GM10248 (cell line): ENCODE data around the gene MGST3.

ENCODE experiments used
- CTCF ChIA-PET: fragments of 300-600 bp; sonication (Branson Sonifier 250); formaldehyde crosslinking; extraction: SDS; loops from one replicate; lab custom pipeline; 2021; ENCODE audit warnings: antibody characterized with exemption; lab: Yijun Ruan, JAX
- POLR2A ChIA-PET: fragments of 350-650 bp; sonication (Branson Sonifier 250); formaldehyde crosslinking; extraction: SDS; loops from one replicate; lab custom pipeline; 2020; ENCODE audit warnings: antibody characterized with exemption; lab: Yijun Ruan, JAX
- DNase-seq: peaks from one replicate; pipeline ENCODE4 v3.0.0; 2012; ENCODE audit errors: extremely low spot score
- TF ChIP-seq, protein P1 (sequence below): IDR thresholded peaks from 2 replicates; pipeline ENCODE4 v1.5.1; 2012; ENCODE audit warnings: mild to moderate bottlenecking, low read depth; ENCODE audit errors: extremely low read depth, missing control alignments, control extremely low read depth

The MGST3 gene

GRCh38 chr1:165668184-165668583 lies 37.1 kb downstream of the MGST3 start:
- ChIA-PET CTCF (interaction anchor here (2.6 kb wide), 1 partner anchor 18 kb away, joined by 9 read pairs; no protein-coding TSS in a partner anchor), POLR2A (no interaction called here)
- DNase-seq, result no peak
- TF ChIP-seq, protein P1, sequence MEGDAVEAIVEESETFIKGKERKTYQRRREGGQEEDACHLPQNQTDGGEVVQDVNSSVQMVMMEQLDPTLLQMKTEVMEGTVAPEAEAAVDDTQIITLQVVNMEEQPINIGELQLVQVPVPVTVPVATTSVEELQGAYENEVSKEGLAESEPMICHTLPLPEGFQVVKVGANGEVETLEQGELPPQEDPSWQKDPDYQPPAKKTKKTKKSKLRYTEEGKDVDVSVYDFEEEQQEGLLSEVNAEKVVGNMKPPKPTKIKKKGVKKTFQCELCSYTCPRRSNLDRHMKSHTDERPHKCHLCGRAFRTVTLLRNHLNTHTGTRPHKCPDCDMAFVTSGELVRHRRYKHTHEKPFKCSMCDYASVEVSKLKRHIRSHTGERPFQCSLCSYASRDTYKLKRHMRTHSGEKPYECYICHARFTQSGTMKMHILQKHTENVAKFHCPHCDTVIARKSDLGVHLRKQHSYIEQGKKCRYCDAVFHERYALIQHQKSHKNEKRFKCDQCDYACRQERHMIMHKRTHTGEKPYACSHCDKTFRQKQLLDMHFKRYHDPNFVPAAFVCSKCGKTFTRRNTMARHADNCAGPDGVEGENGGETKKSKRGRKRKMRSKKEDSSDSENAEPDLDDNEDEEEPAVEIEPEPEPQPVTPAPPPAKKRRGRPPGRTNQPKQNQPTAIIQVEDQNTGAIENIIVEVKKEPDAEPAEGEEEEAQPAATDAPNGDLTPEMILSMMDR, result no peak

DNA sequence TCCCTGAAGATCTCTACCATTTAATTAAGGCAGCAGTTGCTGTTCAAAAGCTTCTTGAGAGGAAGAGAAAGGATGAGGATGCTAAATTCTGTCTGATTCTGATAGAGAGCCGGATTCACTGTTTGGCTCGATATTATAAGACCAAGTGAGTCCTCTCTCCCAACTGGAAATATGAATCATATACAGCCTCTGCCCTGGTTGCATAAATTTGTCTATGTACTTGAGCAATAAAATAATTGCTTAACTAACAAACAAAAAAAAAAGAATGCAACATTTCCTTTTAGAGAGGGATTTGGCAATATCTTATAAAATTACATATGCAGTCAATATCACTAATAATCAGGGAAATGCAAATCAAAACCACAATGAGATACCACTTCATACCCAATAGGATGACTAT lies 40.5 kb downstream of the MGST3 start:
- TF ChIP-seq, protein P1, result no peak
- POLR2A ChIA-PET, result no interaction called here

GRCh38 chr1:165674599-165674998 lies 43.6 kb downstream of the MGST3 start:
- DNase-seq, result no peak
- TF ChIP-seq, protein P1, result no peak
- ChIA-PET CTCF (interaction anchor here (1.8 kb wide), 1 partner anchor 9 kb away, joined by 4 read pairs; no protein-coding TSS in a partner anchor), POLR2A (no interaction called here)

More for the DNA sequence above, 40.5 kb downstream of the MGST3 start:
- no peak for DNase-seq
- CTCF ChIA-PET, result no interaction called here

GRCh38 chr1:165675794-165676193 lies 44.8 kb downstream of the MGST3 start:
- no peak for DNase-seq
- POLR2A ChIA-PET, result no interaction called here
- CTCF ChIA-PET, result interaction anchor here (1.3 to 1.8 kb wide), 2 partner anchors 8 to 10 kb away, joined by 3 to 4 read pairs; no protein-coding TSS in a partner anchor
- TF ChIP-seq, protein P1, result no peak

GRCh38 chr1:165678509-165678908 lies 47.5 kb downstream of the MGST3 start:
- CTCF ChIA-PET, result interaction anchor here (1.6 kb wide), 1 partner anchor 8 kb away, joined by 5 read pairs; no protein-coding TSS in a partner anchor
- POLR2A ChIA-PET, result no interaction called here
- no peak for DNase-seq
- TF ChIP-seq, protein P1, result no peak

DNA sequence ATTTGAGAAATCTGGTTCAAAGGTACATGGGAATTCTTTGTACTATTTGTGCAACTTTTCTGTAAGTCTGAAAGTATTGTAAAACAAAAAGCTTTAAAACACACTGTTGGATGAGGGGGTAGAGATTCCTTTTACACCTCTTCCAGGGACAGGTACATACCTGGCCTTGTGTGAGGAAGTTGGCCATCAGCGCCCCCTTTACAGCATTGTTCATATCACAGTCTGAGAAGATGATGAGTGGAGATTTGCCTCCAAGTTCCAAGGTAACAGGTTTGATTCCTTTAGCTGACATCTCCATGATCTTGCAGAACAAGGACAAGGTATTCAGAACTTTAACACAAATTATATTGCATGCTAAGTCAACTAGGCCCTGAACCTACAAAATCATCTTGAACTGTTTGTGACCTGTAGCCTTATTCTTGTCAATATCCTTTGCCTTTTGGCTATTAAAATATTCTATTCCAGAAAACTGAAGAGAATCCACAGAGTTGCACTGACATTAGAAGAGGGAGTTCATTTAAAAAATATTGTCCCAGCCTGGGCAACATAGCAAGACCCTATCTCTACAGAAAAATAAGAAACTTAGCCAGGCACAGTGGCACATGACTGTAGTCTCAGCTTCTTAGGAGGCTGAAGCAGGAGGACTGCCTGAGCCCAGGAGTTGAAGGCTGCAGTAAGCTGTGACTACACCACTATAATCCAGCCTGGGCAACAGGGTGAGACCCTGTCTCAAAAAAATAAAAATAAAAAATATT lies 48.4 kb downstream of the MGST3 start:
- DNase-seq, result no peak
- TF ChIP-seq, protein P1, result no peak
- ChIA-PET CTCF (interaction anchor here (0.7 kb wide), 1 partner anchor 26 kb away, joined by 3 read pairs; no protein-coding TSS in a partner anchor), POLR2A (no interaction called here)
